Activated effector memory CD4-positive, alpha-beta T cell treated with anti-CD3 and anti-CD28 coated beads, Interleukin-2, amount 50 U/mL, for 16 hours (primary cell): Measurements from ENCODE around the gene LSAMP.
"Not testable (repeated sequence)": the region's sequence is repeated elsewhere in the genome, so short reads cannot be mapped to it uniquely, and the experiment has no call there.

Source experiments
- DNase-seq: peaks from one replicate; pipeline ENCODE4 v3.0.0-alpha.2; 2020

The LSAMP gene

GRCh38 chr3:115827495-115827894 is 617.8 kb downstream of the LSAMP start:
- DNase-seq: no peak

- no peak for DNase-seq
These were observed 620.2 kb downstream of the LSAMP start for GRCh38 chr3:115825046-115825445.

DNA sequence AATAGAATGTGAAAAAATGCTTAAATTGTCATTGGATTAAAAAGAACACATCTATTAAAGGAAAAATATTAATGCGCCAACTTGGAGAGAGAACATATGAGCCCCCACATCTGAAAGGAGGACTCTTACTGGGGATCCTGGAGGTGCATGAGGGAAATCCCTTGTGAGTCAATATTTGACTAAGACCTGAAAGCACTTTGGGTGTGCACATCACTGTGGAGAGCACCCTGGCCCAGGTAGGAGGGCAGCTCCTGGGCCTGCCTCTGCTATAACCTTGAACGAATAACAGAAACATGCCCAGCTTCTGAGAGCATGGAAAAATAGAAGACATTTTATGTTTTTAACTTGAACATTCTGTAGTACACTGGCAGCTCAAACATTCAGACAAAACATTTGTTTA is 622.2 kb downstream of the LSAMP start:
- DNase-seq: no peak

DNA sequence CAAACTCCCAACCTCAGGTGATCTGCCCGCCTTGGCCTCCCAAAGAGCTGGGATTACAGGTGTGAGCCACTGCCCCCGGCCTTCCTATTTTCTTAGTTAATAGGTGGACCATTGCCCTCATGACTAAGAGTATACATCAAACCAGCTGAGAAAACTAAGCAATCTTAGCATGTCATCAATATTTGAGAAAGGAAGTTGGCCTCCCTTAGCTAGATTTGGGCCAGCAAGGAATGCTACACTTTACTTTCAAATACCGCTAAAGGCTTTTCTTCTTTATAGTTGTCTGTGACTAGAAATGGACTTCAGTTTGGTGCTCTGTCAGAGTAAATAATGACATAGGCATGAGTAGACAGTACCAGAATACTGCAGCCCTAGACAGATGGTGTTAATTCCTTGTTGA is 622.7 kb downstream of the LSAMP start:
- no peak for DNase-seq

GRCh38 chr3:115819785-115820384 is 625.4 kb downstream of the LSAMP start:
- DNase-seq: peak; percentile 78

GRCh38 chr3:115814778-115815380 is 630.4 kb downstream of the LSAMP start:
- DNase-seq: peak; percentile 89

GRCh38 chr3:115814006-115814405 is 631.3 kb downstream of the LSAMP start:
- DNase-seq: no peak

- DNase-seq: no peak
These were observed 636.5 kb downstream of the LSAMP start for GRCh38 chr3:115808816-115809215.

DNA sequence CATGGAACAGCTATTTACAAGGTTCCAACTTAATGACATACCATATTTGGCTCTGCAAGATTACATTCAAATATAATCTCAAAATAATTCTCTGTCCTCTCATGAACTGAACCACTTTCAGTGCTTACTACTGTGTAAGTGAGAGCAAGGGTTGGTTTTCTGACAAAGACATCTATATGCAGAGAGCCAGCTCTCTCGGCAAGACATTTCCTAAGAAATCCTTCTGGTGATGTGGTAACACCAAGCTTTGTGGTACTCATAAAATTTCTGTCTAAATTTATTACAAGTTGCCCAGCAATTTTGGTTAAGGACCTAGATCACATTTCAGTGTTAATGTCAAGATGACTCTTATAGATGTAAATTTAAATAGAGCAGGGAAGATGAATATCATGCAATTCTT is 637.0 kb downstream of the LSAMP start:
- no peak for DNase-seq

DNA sequence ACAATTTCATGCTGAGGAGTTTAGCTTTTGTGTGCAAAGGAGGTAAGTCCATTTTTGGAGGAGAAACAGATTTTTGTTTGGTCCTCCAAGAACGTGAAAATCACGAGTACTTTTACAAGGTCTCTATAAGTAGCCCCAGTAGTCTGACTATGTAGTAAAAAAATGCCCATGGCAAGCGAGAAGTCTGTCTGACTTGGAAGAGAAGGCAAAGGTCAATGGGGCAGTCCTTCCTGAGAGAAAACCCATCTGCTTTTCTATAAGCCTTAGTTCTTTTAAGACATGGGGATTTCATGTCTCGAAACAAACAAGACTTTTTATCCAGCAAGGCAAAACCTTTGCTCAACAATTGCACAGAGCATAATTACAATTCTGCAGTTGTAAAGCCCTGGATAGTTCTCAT is 638.8 kb downstream of the LSAMP start:
- no peak for DNase-seq

DNA sequence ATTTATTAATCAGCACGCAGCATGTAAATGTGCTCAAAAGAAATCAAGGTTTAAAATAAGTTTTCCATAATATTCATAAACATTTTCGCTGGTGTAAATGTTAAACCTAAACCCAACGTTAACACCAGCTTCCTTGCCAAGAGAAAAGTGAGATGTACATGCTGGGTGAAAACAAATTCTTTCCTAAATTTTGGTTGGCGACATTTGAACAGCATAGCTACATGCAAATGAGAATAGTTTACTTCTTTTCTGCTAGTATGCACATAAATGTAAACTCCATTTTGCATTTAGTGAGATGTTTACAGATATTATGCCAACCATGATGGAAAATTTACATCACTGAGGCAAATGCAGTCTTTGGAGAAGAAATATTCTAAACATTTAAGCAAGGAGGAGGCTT is 639.8 kb downstream of the LSAMP start:
- no peak for DNase-seq

GRCh38 chr3:115804713-115805119 is 640.6 kb downstream of the LSAMP start:
- DNase-seq: no peak

DNA sequence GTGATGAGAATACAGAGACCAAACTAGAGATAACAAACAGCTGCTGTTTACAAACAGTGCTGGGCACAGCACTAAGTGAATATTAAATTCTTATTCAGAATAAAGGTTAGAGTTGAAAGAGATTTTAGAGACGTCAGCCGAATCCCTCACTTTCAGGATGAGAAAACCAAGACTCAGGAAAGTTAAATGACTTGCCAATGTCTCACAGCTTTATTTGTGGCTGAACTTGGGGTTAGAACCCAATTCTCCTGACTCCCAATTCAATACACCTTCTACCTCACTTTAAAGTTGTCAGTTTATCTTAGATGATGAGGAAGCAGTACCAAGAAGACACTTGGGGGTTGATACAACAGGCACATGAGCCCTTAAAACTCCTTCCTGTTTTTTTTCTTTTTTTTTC is 641.1 kb downstream of the LSAMP start:
- DNase-seq: no peak

DNA sequence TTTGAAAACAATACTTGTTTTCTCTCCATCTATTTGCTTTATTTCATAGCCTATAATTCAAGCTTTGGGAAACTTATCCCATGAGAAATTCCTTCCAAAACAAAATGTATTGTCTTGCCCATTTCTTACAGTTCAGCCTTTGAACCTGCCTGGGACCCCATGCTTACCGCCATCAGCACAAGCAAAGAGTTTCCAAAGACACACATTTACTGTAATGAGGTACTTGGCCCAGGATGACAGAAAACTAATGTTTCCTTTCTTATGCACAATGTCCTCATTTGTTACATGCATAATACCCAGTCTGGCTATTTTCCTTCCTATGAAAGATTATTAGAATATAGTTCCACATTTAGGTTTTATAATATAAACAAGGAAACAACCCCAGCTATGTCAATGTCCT is 641.6 kb downstream of the LSAMP start:
- no peak for DNase-seq

- no peak for DNase-seq
These were observed 644.7 kb downstream of the LSAMP start for GRCh38 chr3:115800489-115801075.

DNA sequence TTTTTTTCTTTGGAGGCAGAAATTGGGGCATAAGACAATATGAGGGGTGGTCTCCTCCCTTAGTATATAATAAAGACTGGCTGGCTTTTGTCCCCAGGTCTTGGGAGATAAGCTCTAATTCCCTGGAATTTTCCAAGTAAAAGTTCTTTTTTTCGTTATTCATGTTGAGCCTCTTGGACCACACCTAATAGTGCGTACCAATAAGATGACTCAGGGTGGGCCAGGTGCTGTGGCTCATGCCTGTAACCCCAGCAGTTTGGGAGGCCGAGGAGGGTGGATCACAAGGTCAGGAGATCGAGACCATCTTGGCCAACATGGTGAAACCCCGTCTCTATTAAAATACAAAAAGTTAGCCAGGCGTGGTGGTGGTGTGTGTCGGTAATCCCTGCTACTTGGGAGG is 645.2 kb downstream of the LSAMP start:
- DNase-seq: not testable (repeated sequence)

GRCh38 chr3:115792206-115792955 is 652.9 kb downstream of the LSAMP start:
- DNase-seq: no peak

- not testable (repeated sequence) for DNase-seq
These were observed 653.8 kb downstream of the LSAMP start for GRCh38 chr3:115791271-115792153.

- peak; percentile 80 for DNase-seq
These were observed 654.5 kb downstream of the LSAMP start for GRCh38 chr3:115790759-115791158.

- DNase-seq: no peak
These were observed 655.8 kb downstream of the LSAMP start for GRCh38 chr3:115789481-115789880.

DNA sequence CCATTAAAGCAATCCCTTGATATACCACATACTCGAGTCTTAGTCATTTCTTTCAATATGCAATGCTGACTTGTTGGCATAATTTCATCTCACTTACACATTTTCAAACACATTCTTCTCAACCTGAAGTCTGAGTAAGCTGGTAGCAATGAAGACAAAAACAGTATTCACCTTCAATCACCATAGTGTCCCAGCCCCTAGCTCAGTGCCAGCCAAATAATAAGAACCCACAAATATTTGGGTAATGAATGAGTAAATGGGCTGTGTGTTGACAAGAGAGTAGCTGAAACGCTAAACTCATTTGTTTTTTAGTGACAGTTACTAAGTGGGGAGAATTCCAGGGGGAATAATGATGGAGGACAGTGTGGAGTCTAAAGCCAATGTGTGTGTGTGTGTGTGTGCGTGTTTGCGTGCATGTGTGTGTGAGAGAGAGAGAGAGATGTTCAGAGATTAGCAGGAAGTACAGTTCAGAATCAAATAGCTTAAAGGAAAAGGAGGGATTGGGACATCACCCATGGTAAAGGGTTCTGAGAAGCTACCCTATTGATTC is 656.3 kb downstream of the LSAMP start:
- no peak for DNase-seq

- no peak for DNase-seq
These were observed 657.5 kb downstream of the LSAMP start for GRCh38 chr3:115787818-115788217.

DNA sequence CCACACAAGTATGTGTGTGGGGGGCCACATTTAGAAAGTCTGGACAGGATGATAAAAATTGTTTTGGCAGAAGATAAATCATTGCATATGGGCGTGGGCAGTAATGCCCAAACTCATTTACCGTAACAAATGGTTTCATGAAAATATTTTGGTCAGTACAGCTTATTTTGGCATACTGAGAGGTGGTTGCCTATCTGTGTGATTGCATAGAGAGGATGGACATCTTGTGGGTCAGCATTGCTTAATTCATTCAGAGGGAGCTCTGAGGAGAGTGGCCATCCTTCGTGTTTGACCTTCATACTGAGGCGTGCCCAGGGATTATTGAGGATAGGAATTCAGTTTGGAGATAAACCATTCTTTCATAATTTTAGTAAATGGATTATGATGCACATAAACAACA is 659.5 kb downstream of the LSAMP start:
- no peak for DNase-seq
